K562 (cell line): ENCODE data around the gene ACTL10. TPM values are rescaled to one million over a fixed set of nuclear protein-coding genes. Genes with fewer than 3 reads are reported as not detected.
A peak's percentile ranks its signal among the peaks of the same experiment; 100 is the strongest.

Source experiments
- ATF2 ChIP-seq: sonication (generic); formaldehyde crosslinking; IDR thresholded peaks from 2 replicates; pipeline ENCODE4 v1.8.1; 2022; ENCODE audit warnings: missing genetic modification reagents
- C11orf30 ChIP-seq: fragments of 450-650 bp; IDR thresholded peaks from 2 replicates; pipeline ENCODE4 v1.6.1; 2016; ENCODE audit warnings: low read depth, mild to moderate bottlenecking
- FOXA1 ChIP-seq: fragments of 450-650 bp; IDR thresholded peaks from 2 replicates; pipeline ENCODE4 v1.6.1; 2016; ENCODE audit warnings: mild to moderate bottlenecking, borderline replicate concordance
- HINFP ChIP-seq: fragments of 450-650 bp; conservative IDR thresholded peaks from 2 replicates; pipeline ENCODE4 v1.6.1; 2016; ENCODE audit warnings: missing genetic modification characterization, low read depth, mild to moderate bottlenecking, control low read depth, missing compliant biosample characterization
- ID3 ChIP-seq, 2 experiments: fragments of 250-450 bp in 1 of 2; fragments of 450-650 bp in 1 of 2; sonication (Bioruptor Pico) in 1 of 2; IDR thresholded peaks; 2 replicates each; pipeline versions ENCODE4 v1.6.1 to v1.8.0; 2016 to 2021; ENCODE audit warnings: mild to moderate bottlenecking in 2 of 2, moderate library complexity in 2 of 2, missing compliant biosample characterization in 1 of 2, missing genetic modification characterization in 1 of 2
- NFIC ChIP-seq: fragments of 450-650 bp; IDR thresholded peaks from 2 replicates; pipeline ENCODE4 v1.6.1; 2017; ENCODE audit warnings: mild to moderate bottlenecking, inconsistent platforms
- NFYB ChIP-seq: IDR thresholded peaks from 2 replicates; pipeline ENCODE4 v1.6.1; 2011; ENCODE audit warnings: mild to moderate bottlenecking, moderate library complexity; ENCODE audit not compliant: insufficient read length; ENCODE audit errors: extremely low read depth
- NR2F6 ChIP-seq: fragments of 450-650 bp; formaldehyde crosslinking; IDR thresholded peaks from 2 replicates; pipeline ENCODE4 v1.4.0; 2020; ENCODE audit warnings: mild to moderate bottlenecking
- RAD51 ChIP-seq: fragments of 450-650 bp; IDR thresholded peaks from 2 replicates; pipeline ENCODE4 v1.7.1; 2016; ENCODE audit warnings: low read depth, mild to moderate bottlenecking, borderline replicate concordance
- RCOR1 ChIP-seq, 2 experiments: IDR thresholded peaks; 2 replicates each; pipeline ENCODE4 v1.6.1; 2012; ENCODE audit warnings: low read depth in 2 of 2, low read length in 2 of 2, borderline replicate concordance in 1 of 2, improper control_type of control experiment in 1 of 2
- SIN3B ChIP-seq: fragments of 450-650 bp; IDR thresholded peaks from 2 replicates; pipeline ENCODE4 v1.6.1; 2017; ENCODE audit warnings: low read depth, mild to moderate bottlenecking, moderate library complexity
- SIRT6 ChIP-seq: IDR thresholded peaks from one replicate; pipeline ENCODE4 v1.6.1; 2012; ENCODE audit warnings: low read depth, mild to moderate bottlenecking, control low read depth, inconsistent platforms, low read length, moderate library complexity
- SRSF1 ChIP-seq: fragments of 200-400 bp; formaldehyde crosslinking; IDR thresholded peaks from 2 replicates; pipeline ENCODE4 v1.6.1; 2017; ENCODE audit warnings: mild to moderate bottlenecking, low read depth, low read length, moderate library complexity
- THRAP3 ChIP-seq: fragments of 450-650 bp; IDR thresholded peaks from 2 replicates; pipeline ENCODE4 v1.6.1; 2016; ENCODE audit warnings: mild to moderate bottlenecking, inconsistent platforms, borderline replicate concordance
- ZBTB17 ChIP-seq: fragments of 450-650 bp; formaldehyde crosslinking; IDR thresholded peaks from 2 replicates; pipeline ENCODE4 v1.4.0; 2020; ENCODE audit warnings: mild to moderate bottlenecking
- polyA plus RNA-seq, 8 experiments: library from polyadenylated mRNA; depleted of rRNA in 4 of 8; stranded (reverse) in 5 of 8; unstranded in 3 of 8; fragments of >200 nt; fragmentation: Nextera tagmentation in 2 of 8; fragmentation: Illumina TruSeq in 1 of 8; extraction: Ambion mirVana in 2 of 8; extraction: Trizol in 1 of 8; gene quantifications; 2 replicates each; pipeline versions ENCODE4 v1.2.1 to v1.2.3, GENCODE V29; 2011 to 2014; ENCODE audit warnings: inconsistent platforms in 1 of 8, missing spikeins in 1 of 8
- total RNA-seq, 7 experiments: library from RNA; depleted of rRNA in 6 of 7; stranded (reverse); fragments of >200 nt in 6 of 7; fragmentation: Illumina TruSeq in 2 of 7; extraction: Trizol in 2 of 7; gene quantifications; 2 replicates each; pipeline versions ENCODE4 v1.2.1 to v1.2.3, GENCODE V29; 2011 to 2021; ENCODE audit warnings: low replicate concordance in 1 of 7
- TF ChIP-seq, protein P1 (sequence below): sonication (generic); formaldehyde crosslinking; IDR thresholded peaks from 2 replicates; pipeline ENCODE4 v1.8.0; 2022; ENCODE audit warnings: missing genetic modification reagents, mild to moderate bottlenecking, moderate library complexity, borderline replicate concordance
- TF ChIP-seq, protein P2 (sequence below), 2 experiments: fragments of 450-650 bp in 1 of 2; sonication (generic) in 1 of 2; formaldehyde crosslinking; conservative IDR thresholded peaks; 2 replicates each; pipeline versions ENCODE4 v1.4.0 to v1.8.1; 2020 to 2022; ENCODE audit warnings: mild to moderate bottlenecking in 1 of 2, missing genetic modification reagents in 1 of 2
- TF ChIP-seq, protein P3 (sequence below): IDR thresholded peaks from 3 replicates; pipeline ENCODE4 v1.6.1; 2011; ENCODE audit warnings: borderline replicate concordance, mild to moderate bottlenecking, moderate library complexity; ENCODE audit not compliant: insufficient read length; ENCODE audit errors: extremely low read depth

ACTL10 gene
- total and polyA plus RNA-seq, 9 of the 15 experiments (the other 6 are each of a cell fraction or from before 2014, with no cell fraction given) = 0.07 to 0.14 TPM; not detected in 7

GRCh38 chr20:33667676-33668465 is 1.1 kb downstream of the ACTL10 start (continued):
- TF ChIP-seq C11orf30 = no peak
- no peak for TF ChIP-seq RCOR1 (IDR thresholded peaks at IDR 0.05; ENCODE audit: borderline replicate concordance in 1 of 2, low read depth in 2 of 2, low read length in 2 of 2)
- TF ChIP-seq THRAP3 = no peak
- TF ChIP-seq SIRT6 = no peak
- TF ChIP-seq SIN3B = no peak
- TF ChIP-seq NR2F6 = no peak
- TF ChIP-seq SRSF1 = no peak
- peak; percentile 43 for TF ChIP-seq NFIC
- peak; percentile 14; the same call in 1 of the 2 replicates for TF ChIP-seq RAD51
- no peak for TF ChIP-seq HINFP (tag)
- no peak for TF ChIP-seq ZBTB17 (CRISPR knock-in tag)
- TF ChIP-seq ID3 (CRISPR knock-in tag; IDR thresholded peaks at IDR 0.05) = no peak
- no peak for TF ChIP-seq ID3 (tag; IDR thresholded peaks at IDR 0.05)
- no peak for TF ChIP-seq NFYB
- TF ChIP-seq ATF2 (CRISPR knock-in tag) = no peak
- TF ChIP-seq, protein P1, sequence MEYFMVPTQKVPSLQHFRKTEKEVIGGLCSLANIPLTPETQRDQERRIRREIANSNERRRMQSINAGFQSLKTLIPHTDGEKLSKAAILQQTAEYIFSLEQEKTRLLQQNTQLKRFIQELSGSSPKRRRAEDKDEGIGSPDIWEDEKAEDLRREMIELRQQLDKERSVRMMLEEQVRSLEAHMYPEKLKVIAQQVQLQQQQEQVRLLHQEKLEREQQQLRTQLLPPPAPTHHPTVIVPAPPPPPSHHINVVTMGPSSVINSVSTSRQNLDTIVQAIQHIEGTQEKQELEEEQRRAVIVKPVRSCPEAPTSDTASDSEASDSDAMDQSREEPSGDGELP (CRISPR knock-in tag) = peak; percentile 61; the same call in 1 of the 2 replicates
- TF ChIP-seq, protein P2, sequence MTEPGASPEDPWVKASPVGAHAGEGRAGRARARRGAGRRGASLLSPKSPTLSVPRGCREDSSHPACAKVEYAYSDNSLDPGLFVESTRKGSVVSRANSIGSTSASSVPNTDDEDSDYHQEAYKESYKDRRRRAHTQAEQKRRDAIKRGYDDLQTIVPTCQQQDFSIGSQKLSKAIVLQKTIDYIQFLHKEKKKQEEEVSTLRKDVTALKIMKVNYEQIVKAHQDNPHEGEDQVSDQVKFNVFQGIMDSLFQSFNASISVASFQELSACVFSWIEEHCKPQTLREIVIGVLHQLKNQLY (CRISPR knock-in tag; conservative IDR thresholded peaks at IDR 0.05) = no peak
- no peak for TF ChIP-seq FOXA1
- TF ChIP-seq, protein P3, sequence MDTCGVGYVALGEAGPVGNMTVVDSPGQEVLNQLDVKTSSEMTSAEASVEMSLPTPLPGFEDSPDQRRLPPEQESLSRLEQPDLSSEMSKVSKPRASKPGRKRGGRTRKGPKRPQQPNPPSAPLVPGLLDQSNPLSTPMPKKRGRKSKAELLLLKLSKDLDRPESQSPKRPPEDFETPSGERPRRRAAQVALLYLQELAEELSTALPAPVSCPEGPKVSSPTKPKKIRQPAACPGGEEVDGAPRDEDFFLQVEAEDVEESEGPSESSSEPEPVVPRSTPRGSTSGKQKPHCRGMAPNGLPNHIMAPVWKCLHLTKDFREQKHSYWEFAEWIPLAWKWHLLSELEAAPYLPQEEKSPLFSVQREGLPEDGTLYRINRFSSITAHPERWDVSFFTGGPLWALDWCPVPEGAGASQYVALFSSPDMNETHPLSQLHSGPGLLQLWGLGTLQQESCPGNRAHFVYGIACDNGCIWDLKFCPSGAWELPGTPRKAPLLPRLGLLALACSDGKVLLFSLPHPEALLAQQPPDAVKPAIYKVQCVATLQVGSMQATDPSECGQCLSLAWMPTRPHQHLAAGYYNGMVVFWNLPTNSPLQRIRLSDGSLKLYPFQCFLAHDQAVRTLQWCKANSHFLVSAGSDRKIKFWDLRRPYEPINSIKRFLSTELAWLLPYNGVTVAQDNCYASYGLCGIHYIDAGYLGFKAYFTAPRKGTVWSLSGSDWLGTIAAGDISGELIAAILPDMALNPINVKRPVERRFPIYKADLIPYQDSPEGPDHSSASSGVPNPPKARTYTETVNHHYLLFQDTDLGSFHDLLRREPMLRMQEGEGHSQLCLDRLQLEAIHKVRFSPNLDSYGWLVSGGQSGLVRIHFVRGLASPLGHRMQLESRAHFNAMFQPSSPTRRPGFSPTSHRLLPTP = no peak
